C4-2B (cell line): Measurements from ENCODE around the gene TOR1AIP2.

ENCODE experiments used
- H3K27ac ChIP-seq: fragments of 450-650 bp; 2 replicates; pipeline ENCODE4 v1.5.1; 2017
- CTCF ChIP-seq: fragments of 450-650 bp; conservative IDR thresholded peaks from 2 replicates; pipeline ENCODE4 v1.5.1; 2017; ENCODE audit warnings: mild to moderate bottlenecking
- ZFX ChIP-seq: fragments of 450-650 bp; IDR thresholded peaks from 2 replicates; pipeline ENCODE4 v1.6.1; 2017

The TOR1AIP2 gene

GRCh38 chr1:179875596-179876299, 1.9 kb downstream of the TOR1AIP2 start:
- H3K27ac ChIP-seq: no peak overlapping the region
- no peak for TF ChIP-seq ZFX
- TF ChIP-seq CTCF: no peak

DNA sequence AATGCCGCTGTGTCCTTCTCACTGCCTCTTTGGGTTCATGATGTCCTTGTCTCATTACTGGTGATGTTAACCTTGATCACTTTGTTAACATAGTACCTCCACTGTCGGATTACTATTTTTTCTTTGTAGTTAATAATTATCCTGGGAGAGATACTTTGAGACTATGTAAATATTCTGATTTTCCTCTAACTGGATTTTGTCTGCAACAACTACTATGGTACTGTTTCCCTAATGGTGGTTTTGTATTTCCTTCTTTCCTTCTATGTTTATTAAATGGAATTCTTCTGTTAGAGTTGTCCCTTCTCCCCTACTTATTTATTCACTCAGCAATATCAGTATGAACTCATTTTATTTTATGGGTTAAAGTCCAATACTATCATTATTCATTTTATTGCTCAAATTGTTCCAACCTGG, 4.2 kb downstream of the TOR1AIP2 start:
- TF ChIP-seq CTCF: no peak
- no peak for TF ChIP-seq ZFX
- H3K27ac ChIP-seq: no peak overlapping the region

DNA sequence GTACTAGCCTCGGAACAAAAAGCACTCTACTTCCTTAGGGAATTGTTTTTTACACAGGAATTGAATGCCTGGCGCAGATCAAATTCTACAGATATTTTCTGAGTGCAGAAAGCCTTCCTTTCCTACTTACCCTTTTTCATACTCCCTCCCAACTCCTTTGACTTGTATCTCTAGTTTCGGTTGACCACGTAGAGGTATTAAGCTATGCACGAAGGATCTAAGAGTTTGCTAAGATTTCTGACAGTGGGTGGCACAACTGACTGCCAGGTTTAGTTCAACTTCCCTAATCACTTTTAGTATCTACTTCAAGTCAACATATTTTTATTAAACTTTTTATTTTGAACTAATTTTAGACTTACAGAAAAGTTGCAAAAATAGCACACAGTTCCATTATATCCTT, 5.0 kb downstream of the TOR1AIP2 start:
- TF ChIP-seq CTCF (no peak), ZFX (no peak)
- H3K27ac ChIP-seq: no peak overlapping the region

GRCh38 chr1:179871940-179872339, 5.7 kb downstream of the TOR1AIP2 start:
- TF ChIP-seq ZFX (no peak), CTCF (no peak)
- no peak overlapping the region for H3K27ac ChIP-seq

DNA sequence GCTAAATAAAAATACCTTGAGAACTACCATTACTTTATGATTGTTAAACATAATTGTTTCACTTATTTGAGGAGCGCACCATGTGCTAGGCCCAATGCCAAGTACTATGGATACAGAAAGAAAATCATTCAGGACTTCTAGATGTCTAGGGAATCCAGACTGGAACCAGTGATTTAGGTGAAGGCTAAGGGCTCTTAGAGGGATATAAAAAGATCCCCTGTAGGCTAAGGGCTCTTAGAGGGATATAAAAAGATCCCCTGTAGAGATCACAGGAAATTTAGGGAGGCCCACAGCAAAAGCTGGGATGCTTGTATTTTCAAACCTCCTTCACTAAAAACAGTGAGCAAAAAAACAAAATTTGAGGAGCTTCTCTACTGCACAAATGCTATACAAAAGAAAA, 6.7 kb downstream of the TOR1AIP2 start:
- no peak for TF ChIP-seq ZFX
- TF ChIP-seq CTCF: no peak
- H3K27ac ChIP-seq: no peak overlapping the region

DNA sequence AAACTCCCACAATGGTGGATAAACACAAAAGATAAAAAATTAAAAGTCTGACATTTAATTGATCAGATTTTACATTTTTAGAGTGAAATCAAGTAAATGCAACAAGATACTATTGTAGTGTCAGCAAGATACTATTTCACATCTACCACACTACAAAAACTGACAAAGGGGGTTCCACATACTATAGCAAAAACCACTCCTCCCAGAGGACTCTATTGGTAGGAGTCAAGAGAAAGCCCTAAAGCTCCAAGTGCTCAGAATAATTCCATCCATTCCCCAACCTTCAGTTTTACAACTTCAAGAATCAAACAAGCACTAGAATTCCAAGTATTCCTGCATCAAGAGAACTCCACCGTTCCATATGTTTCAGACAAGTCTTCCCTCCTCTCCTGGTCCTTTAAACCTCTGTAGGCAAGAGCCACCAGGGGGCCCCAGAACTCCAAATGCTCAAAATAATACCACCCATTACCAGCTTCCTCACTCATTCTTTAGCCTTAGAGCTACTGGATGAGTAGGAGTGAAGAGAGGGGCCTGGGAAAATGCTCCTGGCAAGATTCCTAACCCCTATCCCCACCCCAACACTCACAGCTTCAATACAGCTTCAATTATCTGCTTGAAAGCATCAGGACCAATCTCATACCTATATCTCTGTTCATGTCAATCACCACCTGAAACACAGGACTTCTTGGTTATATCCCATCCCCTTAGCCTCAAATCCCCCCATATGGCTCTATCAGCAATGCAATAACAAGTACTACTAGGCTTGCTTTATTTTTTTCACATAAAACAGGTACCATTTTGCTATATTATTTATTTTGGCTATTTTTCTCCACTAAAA, 9.9 kb downstream of the TOR1AIP2 start:
- no peak overlapping the region for H3K27ac ChIP-seq
- no peak for TF ChIP-seq ZFX
- TF ChIP-seq CTCF: peak; percentile 89

DNA sequence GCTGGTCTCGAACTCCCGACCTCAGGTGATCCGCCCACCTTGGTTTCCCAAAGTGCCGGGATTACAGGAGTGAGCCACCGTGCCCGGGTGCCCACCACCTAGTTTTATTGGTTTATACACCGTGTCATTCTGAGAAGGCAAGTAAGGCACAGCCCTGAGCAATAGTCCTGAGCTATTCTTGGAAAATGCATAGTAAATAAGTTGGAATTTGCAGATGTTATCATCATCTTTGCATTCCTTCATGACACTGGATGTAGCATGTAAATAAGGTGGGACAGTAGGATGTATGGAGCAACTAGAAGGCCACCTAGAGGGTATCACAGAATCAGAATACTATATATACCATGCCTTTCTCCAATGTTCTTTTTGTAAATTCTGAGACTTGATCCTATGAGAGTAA, 11.0 kb downstream of the TOR1AIP2 start:
- TF ChIP-seq ZFX (no peak), CTCF (no peak)

More for the DNA sequence above, 11.0 kb downstream of the TOR1AIP2 start:
- no peak overlapping the region for H3K27ac ChIP-seq
